GM12874 (cell line): ENCODE measurements around the gene THSD7B.

ENCODE experiments used
- CTCF ChIP-seq: IDR thresholded peaks from 2 replicates; pipeline ENCODE4 v1.5.1; 2011; ENCODE audit warnings: low read depth, mild to moderate bottlenecking, control low read depth, low read length, moderate library complexity; ENCODE audit not compliant: insufficient read depth

THSD7B gene

DNA sequence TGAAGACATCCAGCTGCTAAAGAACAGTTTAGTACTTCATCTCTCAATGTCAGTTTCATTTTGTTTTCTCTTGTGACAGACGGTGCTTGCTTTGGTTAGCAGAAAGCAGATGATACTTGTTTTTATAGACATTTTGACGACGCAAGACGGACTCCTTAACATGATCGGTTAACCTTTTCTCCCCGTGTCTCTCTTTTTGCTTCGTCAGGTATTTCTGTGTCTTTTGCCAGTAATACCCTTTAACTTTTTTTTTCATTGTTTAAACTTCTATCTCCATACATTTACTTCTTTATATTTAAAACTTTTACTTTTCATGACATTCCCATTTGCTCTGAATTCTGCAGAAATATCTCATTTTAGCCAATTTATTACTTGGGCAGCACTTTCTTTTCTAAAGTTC is 57.9 kb downstream of the THSD7B start:
- no peak for TF ChIP-seq CTCF

- TF ChIP-seq CTCF, result no peak
These were observed 62.8 kb downstream of the THSD7B start for GRCh38 chr2:136828162-136828561.

GRCh38 chr2:136828774-136829173 is 63.4 kb downstream of the THSD7B start:
- no peak for TF ChIP-seq CTCF

DNA sequence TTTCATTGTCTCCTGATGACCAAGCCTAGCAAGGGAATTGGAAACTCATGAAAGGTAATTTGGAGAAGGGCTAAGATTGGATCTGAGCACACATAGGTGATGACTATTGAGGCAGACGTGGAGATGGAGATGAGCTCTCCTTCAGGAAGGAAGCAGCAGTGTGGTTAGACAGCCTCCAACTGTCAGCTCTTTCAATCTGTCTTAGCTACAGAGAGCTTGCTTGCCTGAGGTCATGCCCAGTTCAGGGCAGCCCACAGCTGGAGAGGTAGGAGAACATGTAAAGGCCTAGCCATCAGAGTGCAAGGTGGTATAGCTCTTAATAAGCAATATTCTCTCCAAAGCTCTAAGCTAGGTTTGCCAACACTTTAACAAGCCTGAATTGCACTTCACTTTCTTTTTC is 79.2 kb downstream of the THSD7B start:
- no peak for TF ChIP-seq CTCF

GRCh38 chr2:136858656-136859055 is 93.3 kb downstream of the THSD7B start:
- TF ChIP-seq CTCF, result no peak

GRCh38 chr2:136860443-136860958 is 95.2 kb downstream of the THSD7B start:
- TF ChIP-seq CTCF, result no peak

GRCh38 chr2:136863468-136863867 is 98.1 kb downstream of the THSD7B start:
- no peak for TF ChIP-seq CTCF
